ENCODE results near the gene ALS2CL.
A peak's percentile ranks its signal among the peaks of the same experiment; 100 is the strongest.
"Not testable (repeated sequence)": the region's sequence is repeated elsewhere in the genome, so short reads cannot be mapped to it uniquely, and the experiment has no call there.

The ALS2CL gene

GRCh38 chr3:46714728-46715506, 21.4 kb upstream of the ALS2CL start:
- DNase-seq = no peak

- DNase-seq = no peak
Observed at GRCh38 chr3:46713898-46714552, 20.5 kb upstream of the ALS2CL start.

GRCh38 chr3:46713050-46713897, 19.8 kb upstream of the ALS2CL start:
- no peak for DNase-seq

- no peak for DNase-seq
Observed at GRCh38 chr3:46712191-46713049, 18.9 kb upstream of the ALS2CL start.

GRCh38 chr3:46711760-46712159, 18.3 kb upstream of the ALS2CL start:
- no peak for DNase-seq

GRCh38 chr3:46711305-46711704, 17.8 kb upstream of the ALS2CL start:
- no peak for DNase-seq

GRCh38 chr3:46710671-46711295, 17.3 kb upstream of the ALS2CL start:
- DNase-seq = no peak

- no peak for DNase-seq
Observed at GRCh38 chr3:46710229-46710628, 16.8 kb upstream of the ALS2CL start.

- no peak for DNase-seq
Observed at GRCh38 chr3:46709721-46710120, 16.2 kb upstream of the ALS2CL start.

GRCh38 chr3:46709157-46709654, 15.7 kb upstream of the ALS2CL start:
- DNase-seq = no peak

GRCh38 chr3:46708401-46709156, 15.1 kb upstream of the ALS2CL start:
- DNase-seq = no peak

- DNase-seq = no peak
Observed at GRCh38 chr3:46707601-46708011, 14.1 kb upstream of the ALS2CL start.

GRCh38 chr3:46706771-46707582, 13.5 kb upstream of the ALS2CL start:
- no peak for DNase-seq

- no peak for DNase-seq
Observed at GRCh38 chr3:46705751-46706552, 12.5 kb upstream of the ALS2CL start.

- peak; percentile 57 for DNase-seq
Observed at GRCh38 chr3:46705022-46705530, 11.6 kb upstream of the ALS2CL start.

GRCh38 chr3:46704346-46704745, 10.9 kb upstream of the ALS2CL start:
- DNase-seq = not testable (repeated sequence)

GRCh38 chr3:46703013-46703520, 9.6 kb upstream of the ALS2CL start:
- DNase-seq = no peak

- DNase-seq = no peak
Observed at GRCh38 chr3:46702246-46703012, 8.9 kb upstream of the ALS2CL start.
